Suprapubic skin (tissue), 4 donors: Measurements from ENCODE around the gene HOTAIR.

Experiments used
- POLR2A ChIP-seq, 2 donors: fragments of 450-650 bp; IDR thresholded peaks; one replicate each; pipeline ENCODE4 v1.6.1; 2017; ENCODE audit warnings: antibody characterized with exemption in 2 of 2, mild to moderate bottlenecking in 2 of 2, moderate library complexity in 2 of 2
- POLR2AphosphoS5 ChIP-seq, 3 donors: sonication (generic); formaldehyde crosslinking; IDR thresholded peaks; one replicate each; pipeline ENCODE4 v1.6.1; 2017; ENCODE audit warnings: antibody characterized with exemption in 3 of 3
- TF ChIP-seq, protein P1 (sequence below), 2 donors: fragments of 200-600 bp in 1 of 2; fragments of 450-650 bp in 1 of 2; sonication (generic) in 1 of 2; IDR thresholded peaks; one replicate each; pipeline ENCODE4 v1.5.1; 2016 to 2019; ENCODE audit warnings: antibody characterized with exemption in 2 of 2, mild to moderate bottlenecking in 1 of 2, moderate library complexity in 1 of 2

DNA sequence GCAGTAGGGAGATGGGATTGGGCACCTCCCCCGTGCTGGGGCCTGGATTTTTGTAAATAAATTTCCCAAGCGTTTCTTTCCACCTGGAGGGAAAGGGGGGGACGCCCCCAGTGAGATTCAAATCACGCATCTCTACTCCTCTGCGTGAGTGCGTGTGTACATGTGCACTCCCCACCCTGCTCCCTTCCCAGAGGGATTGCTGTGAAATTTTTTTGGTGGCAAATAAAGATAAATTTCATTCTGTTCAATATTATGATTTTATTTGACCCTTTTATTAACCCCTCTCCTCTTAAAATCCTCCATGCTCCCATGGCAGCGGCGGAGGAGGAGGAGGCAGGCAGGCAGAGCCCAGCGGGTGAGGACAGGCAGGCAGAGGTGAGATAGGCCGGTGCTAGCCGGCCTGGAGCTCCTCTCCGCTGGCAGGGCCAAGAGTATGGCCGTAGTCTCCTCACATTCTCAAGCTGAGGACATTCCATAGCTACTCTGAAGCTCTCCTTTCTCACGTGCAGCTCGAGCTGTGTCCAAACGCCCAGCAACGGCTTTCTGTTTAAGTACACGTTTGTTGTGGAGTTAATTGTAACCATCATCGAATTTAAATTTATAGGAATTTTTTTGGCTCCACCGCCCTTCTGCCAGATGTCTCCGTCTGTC, 1.5 kb upstream of the HOTAIR start:
- TF ChIP-seq, protein P1, sequence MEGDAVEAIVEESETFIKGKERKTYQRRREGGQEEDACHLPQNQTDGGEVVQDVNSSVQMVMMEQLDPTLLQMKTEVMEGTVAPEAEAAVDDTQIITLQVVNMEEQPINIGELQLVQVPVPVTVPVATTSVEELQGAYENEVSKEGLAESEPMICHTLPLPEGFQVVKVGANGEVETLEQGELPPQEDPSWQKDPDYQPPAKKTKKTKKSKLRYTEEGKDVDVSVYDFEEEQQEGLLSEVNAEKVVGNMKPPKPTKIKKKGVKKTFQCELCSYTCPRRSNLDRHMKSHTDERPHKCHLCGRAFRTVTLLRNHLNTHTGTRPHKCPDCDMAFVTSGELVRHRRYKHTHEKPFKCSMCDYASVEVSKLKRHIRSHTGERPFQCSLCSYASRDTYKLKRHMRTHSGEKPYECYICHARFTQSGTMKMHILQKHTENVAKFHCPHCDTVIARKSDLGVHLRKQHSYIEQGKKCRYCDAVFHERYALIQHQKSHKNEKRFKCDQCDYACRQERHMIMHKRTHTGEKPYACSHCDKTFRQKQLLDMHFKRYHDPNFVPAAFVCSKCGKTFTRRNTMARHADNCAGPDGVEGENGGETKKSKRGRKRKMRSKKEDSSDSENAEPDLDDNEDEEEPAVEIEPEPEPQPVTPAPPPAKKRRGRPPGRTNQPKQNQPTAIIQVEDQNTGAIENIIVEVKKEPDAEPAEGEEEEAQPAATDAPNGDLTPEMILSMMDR (IDR thresholded peaks at IDR 0.05) = no peak
- TF ChIP-seq POLR2AphosphoS5 (IDR thresholded peaks at IDR 0.05) = no peak
- TF ChIP-seq POLR2A (IDR thresholded peaks at IDR 0.05) = no peak
